SH-SY5Y (cell line): ENCODE measurements around the gene TWIST2.

Experiments
- GATA2 ChIP-seq: IDR thresholded peaks from 2 replicates; pipeline ENCODE4 v1.6.1; 2011; ENCODE audit warnings: mild to moderate bottlenecking, low read depth, low read length
- GATA3 ChIP-seq: IDR thresholded peaks from 2 replicates; pipeline ENCODE4 v1.6.1; 2011; ENCODE audit warnings: low read depth, mild to moderate bottlenecking, low read length, moderate library complexity

The TWIST2 gene

GRCh38 chr2:238925816-238926521 is 78.1 kb downstream of the TWIST2 start:
- no peak for TF ChIP-seq GATA2
- no peak for TF ChIP-seq GATA3

GRCh38 chr2:238926761-238927611 is 79.1 kb downstream of the TWIST2 start:
- no peak for TF ChIP-seq GATA3
- no peak for TF ChIP-seq GATA2

GRCh38 chr2:238927746-238928519 is 80.0 kb downstream of the TWIST2 start:
- TF ChIP-seq GATA3 (no peak), GATA2 (no peak)

- TF ChIP-seq GATA3 (no peak), GATA2 (no peak)
Observed at GRCh38 chr2:238928520-238929241, 80.8 kb downstream of the TWIST2 start.

- TF ChIP-seq GATA3 (no peak), GATA2 (no peak)
Observed at GRCh38 chr2:238929242-238930081, 81.6 kb downstream of the TWIST2 start.

GRCh38 chr2:238930216-238930615 is 82.3 kb downstream of the TWIST2 start:
- TF ChIP-seq GATA3 (no peak), GATA2 (no peak)

- no peak for TF ChIP-seq GATA2
- TF ChIP-seq GATA3: no peak
Observed at GRCh38 chr2:238936162-238937052, 88.5 kb downstream of the TWIST2 start.

GRCh38 chr2:238938003-238938400 is 90.1 kb downstream of the TWIST2 start:
- TF ChIP-seq GATA2 (no peak), GATA3 (no peak)

- TF ChIP-seq GATA2 (no peak), GATA3 (no peak)
Observed at GRCh38 chr2:238938401-238939055, 90.6 kb downstream of the TWIST2 start.

GRCh38 chr2:238939074-238939473 is 91.2 kb downstream of the TWIST2 start:
- no peak for TF ChIP-seq GATA3
- no peak for TF ChIP-seq GATA2
